Measurements from ENCODE around the gene PSEN1. TPM values are rescaled to one million over a fixed set of nuclear protein-coding genes. Genes with fewer than 3 reads are reported as not detected.

Gene PSEN1
- total RNA-seq, 1 experiment from 2014 or later, result 26.9 TPM

DNA sequence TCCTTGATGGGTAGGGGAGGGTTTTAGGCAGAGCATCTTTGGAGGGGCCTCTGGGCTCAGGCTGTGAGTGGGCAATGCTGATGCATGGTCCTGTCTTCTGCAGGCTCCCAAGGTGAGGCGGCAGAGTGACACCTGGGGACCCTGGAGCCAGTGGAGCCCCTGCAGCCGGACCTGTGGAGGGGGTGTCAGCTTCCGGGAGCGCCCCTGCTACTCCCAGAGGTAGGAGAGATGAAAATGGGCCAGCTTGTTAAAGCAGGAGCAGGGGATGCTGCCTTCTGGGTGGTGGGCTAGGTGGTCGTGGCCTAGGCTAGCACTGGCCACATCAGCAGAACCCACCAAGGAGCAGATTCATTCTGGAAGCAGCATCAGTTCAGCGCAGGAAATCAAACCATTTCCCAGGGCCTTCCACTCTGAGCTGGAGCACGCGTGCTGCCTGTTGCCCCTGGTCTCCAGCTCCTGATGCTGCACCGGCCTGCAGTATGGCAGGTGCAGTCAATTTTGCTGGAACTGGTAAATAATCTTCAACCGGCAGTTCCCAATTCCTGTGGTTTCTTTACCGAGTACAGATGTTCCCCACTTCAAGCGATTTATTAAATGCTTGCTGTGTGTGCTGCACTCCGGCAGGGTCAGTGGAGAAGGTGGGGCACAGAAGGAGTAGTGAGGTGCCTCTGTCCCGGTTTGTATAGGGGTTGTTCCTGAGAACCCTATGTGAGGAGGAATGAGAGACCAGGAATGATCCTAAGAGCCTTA lies 108.4 kb downstream of the PSEN1 start:
- H3K9me2 ChIP-seq (ENCODE audit: insufficient read depth), result no peaks in the 10 kb centered on the region
- DNase-seq (ENCODE audit: low read depth, low spot score) (no peak), ATAC-seq (no peak)
- RAD21 ChIA-PET (ENCODE audit: low non-redundant PET in 1 of 2, low total read pairs in 2 of 2, uncharacterized antibody in 2 of 2, unreplicated experiment in 2 of 2), result no interaction called here
- POLR2A ChIA-PET, result no interaction called here
- no peaks in the 10 kb centered on the region for H3K79me2 ChIP-seq (ENCODE audit: insufficient read depth, low read length)
- H3K4me2 ChIP-seq (ENCODE audit: low read length), result no peak overlapping the region
- H3K27me3 ChIP-seq (ENCODE audit: insufficient read depth, low read length), result no peaks in the 10 kb centered on the region
- no peak overlapping the region for H2AFZ ChIP-seq (ENCODE audit: low read depth, low read length, poor library complexity, severe bottlenecking)
- H4K20me1 ChIP-seq (ENCODE audit: insufficient read depth), result no peaks in the 10 kb centered on the region
- CTCF ChIA-PET, result no interaction called here
- no peaks in the 10 kb centered on the region for H3K4me1 ChIP-seq (ENCODE audit: control insufficient read depth in 1 of 2, insufficient read depth in 2 of 2, low read length in 2 of 2)
- intact Hi-C loops (cut with micrococcal nuclease), result no loop called here
- TF ChIP-seq CEBPB (IDR thresholded peaks at IDR 0.05; ENCODE audit: low read depth), result no peak
- TF ChIP-seq, protein P1, sequence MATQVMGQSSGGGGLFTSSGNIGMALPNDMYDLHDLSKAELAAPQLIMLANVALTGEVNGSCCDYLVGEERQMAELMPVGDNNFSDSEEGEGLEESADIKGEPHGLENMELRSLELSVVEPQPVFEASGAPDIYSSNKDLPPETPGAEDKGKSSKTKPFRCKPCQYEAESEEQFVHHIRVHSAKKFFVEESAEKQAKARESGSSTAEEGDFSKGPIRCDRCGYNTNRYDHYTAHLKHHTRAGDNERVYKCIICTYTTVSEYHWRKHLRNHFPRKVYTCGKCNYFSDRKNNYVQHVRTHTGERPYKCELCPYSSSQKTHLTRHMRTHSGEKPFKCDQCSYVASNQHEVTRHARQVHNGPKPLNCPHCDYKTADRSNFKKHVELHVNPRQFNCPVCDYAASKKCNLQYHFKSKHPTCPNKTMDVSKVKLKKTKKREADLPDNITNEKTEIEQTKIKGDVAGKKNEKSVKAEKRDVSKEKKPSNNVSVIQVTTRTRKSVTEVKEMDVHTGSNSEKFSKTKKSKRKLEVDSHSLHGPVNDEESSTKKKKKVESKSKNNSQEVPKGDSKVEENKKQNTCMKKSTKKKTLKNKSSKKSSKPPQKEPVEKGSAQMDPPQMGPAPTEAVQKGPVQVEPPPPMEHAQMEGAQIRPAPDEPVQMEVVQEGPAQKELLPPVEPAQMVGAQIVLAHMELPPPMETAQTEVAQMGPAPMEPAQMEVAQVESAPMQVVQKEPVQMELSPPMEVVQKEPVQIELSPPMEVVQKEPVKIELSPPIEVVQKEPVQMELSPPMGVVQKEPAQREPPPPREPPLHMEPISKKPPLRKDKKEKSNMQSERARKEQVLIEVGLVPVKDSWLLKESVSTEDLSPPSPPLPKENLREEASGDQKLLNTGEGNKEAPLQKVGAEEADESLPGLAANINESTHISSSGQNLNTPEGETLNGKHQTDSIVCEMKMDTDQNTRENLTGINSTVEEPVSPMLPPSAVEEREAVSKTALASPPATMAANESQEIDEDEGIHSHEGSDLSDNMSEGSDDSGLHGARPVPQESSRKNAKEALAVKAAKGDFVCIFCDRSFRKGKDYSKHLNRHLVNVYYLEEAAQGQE (IDR thresholded peaks at IDR 0.05; ENCODE audit: low read depth), result no peak
- no peak for TF ChIP-seq ZNF274 (IDR thresholded peaks at IDR 0.05; ENCODE audit: low read depth, low read length)
- no peak for TF ChIP-seq YY1 (IDR thresholded peaks at IDR 0.05; ENCODE audit: extremely low read depth, insufficient replicate concordance, low read depth, low read length)
- TF ChIP-seq, protein P2, sequence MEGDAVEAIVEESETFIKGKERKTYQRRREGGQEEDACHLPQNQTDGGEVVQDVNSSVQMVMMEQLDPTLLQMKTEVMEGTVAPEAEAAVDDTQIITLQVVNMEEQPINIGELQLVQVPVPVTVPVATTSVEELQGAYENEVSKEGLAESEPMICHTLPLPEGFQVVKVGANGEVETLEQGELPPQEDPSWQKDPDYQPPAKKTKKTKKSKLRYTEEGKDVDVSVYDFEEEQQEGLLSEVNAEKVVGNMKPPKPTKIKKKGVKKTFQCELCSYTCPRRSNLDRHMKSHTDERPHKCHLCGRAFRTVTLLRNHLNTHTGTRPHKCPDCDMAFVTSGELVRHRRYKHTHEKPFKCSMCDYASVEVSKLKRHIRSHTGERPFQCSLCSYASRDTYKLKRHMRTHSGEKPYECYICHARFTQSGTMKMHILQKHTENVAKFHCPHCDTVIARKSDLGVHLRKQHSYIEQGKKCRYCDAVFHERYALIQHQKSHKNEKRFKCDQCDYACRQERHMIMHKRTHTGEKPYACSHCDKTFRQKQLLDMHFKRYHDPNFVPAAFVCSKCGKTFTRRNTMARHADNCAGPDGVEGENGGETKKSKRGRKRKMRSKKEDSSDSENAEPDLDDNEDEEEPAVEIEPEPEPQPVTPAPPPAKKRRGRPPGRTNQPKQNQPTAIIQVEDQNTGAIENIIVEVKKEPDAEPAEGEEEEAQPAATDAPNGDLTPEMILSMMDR (IDR thresholded peaks at IDR 0.05 in 2 of 3, conservative IDR thresholded peaks at IDR 0.05 in 1 of 3; ENCODE audit: borderline replicate concordance in 1 of 3, insufficient read depth in 1 of 3, low read depth in 2 of 3, low read length in 2 of 3), result no peak
- TF ChIP-seq, protein P3, sequence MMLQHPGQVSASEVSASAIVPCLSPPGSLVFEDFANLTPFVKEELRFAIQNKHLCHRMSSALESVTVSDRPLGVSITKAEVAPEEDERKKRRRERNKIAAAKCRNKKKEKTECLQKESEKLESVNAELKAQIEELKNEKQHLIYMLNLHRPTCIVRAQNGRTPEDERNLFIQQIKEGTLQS (IDR thresholded peaks at IDR 0.05), result no peak
- TF ChIP-seq SP1 (IDR thresholded peaks at IDR 0.05; ENCODE audit: low read depth), result no peak
- no peak for TF ChIP-seq CBX3 (IDR thresholded peaks at IDR 0.05; ENCODE audit: low read depth)
- no peak overlapping the region for H3K9ac ChIP-seq (ENCODE audit: low read length)
- no peaks in the 10 kb centered on the region for H3K9me3 ChIP-seq (ENCODE audit: control insufficient read depth in 1 of 2, insufficient read depth in 1 of 2, low read depth in 1 of 2, low read length in 2 of 2)
- no peak overlapping the region for H3K4me3 ChIP-seq (replicated peaks in 1 of 2; ENCODE audit: low read depth in 1 of 2, low read length in 2 of 2)
- H3K27ac ChIP-seq (ENCODE audit: low read depth, low read length), result no peak overlapping the region
- no peaks in the 10 kb centered on the region for H3K36me3 ChIP-seq (ENCODE audit: control insufficient read depth in 1 of 2, insufficient read depth in 2 of 2, low read length in 2 of 2)
- no TSS peak for BruUV-seq (replicated peaks)

Measured in HCT116 (cell line).